ENCODE results near the gene CDH9. TPM values are rescaled to one million over a fixed set of nuclear protein-coding genes. Genes with fewer than 3 reads are reported as not detected.

Gene CDH9
- total RNA-seq, 4 donors from 2014 or later = 0.35 TPM; not detected in 3

DNA sequence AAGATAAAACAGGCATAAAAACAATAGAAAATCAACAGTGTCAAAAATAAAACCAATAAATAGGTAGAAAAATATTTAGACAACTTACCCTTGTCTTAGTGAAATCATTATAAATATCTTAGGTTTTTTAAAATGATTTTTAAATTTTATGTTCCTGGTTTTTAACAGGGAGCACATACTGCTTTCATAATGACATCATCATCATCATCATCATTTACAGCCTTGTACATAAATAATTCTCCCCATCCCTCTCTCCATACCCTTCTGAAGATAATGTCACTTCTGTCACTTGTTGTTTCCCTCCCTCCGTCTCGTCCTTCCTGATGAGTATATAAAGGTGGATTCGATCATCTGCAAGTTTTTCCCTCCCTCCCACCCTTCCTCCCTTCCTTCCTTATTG is 56.6 kb downstream of the CDH9 start:
- no peak overlapping the region for H3K4me3 ChIP-seq
- TF ChIP-seq, protein P1, sequence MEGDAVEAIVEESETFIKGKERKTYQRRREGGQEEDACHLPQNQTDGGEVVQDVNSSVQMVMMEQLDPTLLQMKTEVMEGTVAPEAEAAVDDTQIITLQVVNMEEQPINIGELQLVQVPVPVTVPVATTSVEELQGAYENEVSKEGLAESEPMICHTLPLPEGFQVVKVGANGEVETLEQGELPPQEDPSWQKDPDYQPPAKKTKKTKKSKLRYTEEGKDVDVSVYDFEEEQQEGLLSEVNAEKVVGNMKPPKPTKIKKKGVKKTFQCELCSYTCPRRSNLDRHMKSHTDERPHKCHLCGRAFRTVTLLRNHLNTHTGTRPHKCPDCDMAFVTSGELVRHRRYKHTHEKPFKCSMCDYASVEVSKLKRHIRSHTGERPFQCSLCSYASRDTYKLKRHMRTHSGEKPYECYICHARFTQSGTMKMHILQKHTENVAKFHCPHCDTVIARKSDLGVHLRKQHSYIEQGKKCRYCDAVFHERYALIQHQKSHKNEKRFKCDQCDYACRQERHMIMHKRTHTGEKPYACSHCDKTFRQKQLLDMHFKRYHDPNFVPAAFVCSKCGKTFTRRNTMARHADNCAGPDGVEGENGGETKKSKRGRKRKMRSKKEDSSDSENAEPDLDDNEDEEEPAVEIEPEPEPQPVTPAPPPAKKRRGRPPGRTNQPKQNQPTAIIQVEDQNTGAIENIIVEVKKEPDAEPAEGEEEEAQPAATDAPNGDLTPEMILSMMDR (IDR thresholded peaks at IDR 0.05) = no peak
- no peak for TF ChIP-seq POLR2A (IDR thresholded peaks at IDR 0.05)
- no peaks in the 10 kb centered on the region for H3K9me3 ChIP-seq
- no peaks in the 10 kb centered on the region for H3K36me3 ChIP-seq
- intact Hi-C loops (cut with DNase I; ENCODE audit: low total_unique reads) = no loop called here
- no peaks in the 10 kb centered on the region for H3K27me3 ChIP-seq
- no peaks in the 10 kb centered on the region for H3K4me1 ChIP-seq
- H3K27ac ChIP-seq = no peak overlapping the region
- no peak for DNase-seq

DNA sequence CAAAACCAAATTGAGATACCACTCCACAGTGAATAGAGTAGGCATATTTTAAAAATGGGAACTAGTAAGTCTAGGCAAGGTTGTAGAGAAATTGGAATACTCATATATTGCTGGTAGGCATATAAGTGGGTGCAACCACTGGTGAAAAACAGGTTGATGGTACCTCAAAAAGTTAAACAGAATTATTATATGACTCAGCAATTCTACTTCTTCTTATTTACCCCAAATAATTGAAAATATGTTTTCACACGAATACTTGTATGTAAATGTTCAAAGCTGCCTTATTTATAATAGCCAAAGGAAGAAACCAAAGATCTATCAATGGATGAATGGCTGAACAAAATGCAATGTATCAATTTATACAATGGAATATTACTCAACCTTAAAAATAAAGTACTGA is 79.1 kb downstream of the CDH9 start:
- Histone ChIP-seq H3K9me3 (no peaks in the 10 kb centered on the region), H3K36me3 (no peaks in the 10 kb centered on the region), H3K4me1 (no peaks in the 10 kb centered on the region), H3K27ac (no peak overlapping the region), H3K4me3 (no peak overlapping the region), H3K27me3 (no peaks in the 10 kb centered on the region)
- DNase-seq = no peak
- TF ChIP-seq POLR2A (IDR thresholded peaks at IDR 0.05) = no peak
- TF ChIP-seq, protein P1 (IDR thresholded peaks at IDR 0.05) = no peak
- intact Hi-C loops (cut with DNase I; ENCODE audit: low total_unique reads) = no loop called here

DNA sequence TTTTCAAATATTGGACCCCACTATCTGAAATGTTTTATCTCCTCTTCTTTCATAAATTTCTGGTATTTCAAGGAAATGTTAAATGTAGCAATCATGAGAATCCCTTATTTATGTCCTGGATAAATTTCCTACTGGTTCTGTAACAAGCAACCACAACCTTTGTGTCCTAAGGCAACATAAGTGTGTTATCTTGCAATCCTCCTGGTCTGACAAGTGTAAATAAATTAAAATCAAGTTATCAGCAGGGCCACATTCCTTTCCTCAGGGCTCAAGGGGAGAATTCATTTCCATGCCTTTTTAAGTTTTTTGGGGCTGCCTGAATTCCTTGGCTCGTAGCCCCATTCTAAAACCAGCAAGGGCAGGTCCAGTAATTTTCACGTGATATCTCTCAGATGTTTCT is 83.2 kb downstream of the CDH9 start:
- Histone ChIP-seq H3K4me3 (no peak overlapping the region), H3K4me1 (no peaks in the 10 kb centered on the region), H3K36me3 (no peaks in the 10 kb centered on the region), H3K9me3 (no peaks in the 10 kb centered on the region), H3K27me3 (no peaks in the 10 kb centered on the region), H3K27ac (no peak overlapping the region)
- DNase-seq = no peak
- TF ChIP-seq POLR2A (IDR thresholded peaks at IDR 0.05) = no peak
- TF ChIP-seq, protein P1 (IDR thresholded peaks at IDR 0.05) = no peak
- intact Hi-C loops (cut with DNase I; ENCODE audit: low total_unique reads) = no loop called here

DNA sequence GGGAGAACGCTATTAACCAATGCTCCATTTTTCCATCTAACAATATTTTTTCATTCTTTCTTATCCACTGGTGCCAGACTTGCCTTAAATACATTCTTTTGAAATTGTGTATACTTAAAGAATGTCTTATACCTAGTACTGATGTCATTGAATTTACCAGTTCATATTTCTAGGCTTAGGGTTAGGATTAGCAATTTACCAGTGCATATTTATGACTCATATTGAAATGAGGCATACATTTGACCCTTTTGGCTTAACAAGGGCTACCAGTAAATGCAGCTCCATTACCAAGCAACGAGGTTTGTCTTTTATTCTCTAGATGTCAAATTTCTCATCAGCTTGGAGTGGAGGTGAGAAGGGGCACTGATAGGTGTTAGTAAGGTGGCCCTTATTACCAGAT is 89.5 kb downstream of the CDH9 start:
- H3K4me1 ChIP-seq = no peaks in the 10 kb centered on the region
- H3K27me3 ChIP-seq = no peaks in the 10 kb centered on the region
- intact Hi-C loops (cut with DNase I; ENCODE audit: low total_unique reads) = no loop called here
- H3K36me3 ChIP-seq = no peaks in the 10 kb centered on the region
- H3K27ac ChIP-seq = no peak overlapping the region
- no peaks in the 10 kb centered on the region for H3K9me3 ChIP-seq
- TF ChIP-seq POLR2A (IDR thresholded peaks at IDR 0.05) = no peak
- TF ChIP-seq, protein P1 (IDR thresholded peaks at IDR 0.05) = no peak
- no peak overlapping the region for H3K4me3 ChIP-seq
- DNase-seq = no peak

DNA sequence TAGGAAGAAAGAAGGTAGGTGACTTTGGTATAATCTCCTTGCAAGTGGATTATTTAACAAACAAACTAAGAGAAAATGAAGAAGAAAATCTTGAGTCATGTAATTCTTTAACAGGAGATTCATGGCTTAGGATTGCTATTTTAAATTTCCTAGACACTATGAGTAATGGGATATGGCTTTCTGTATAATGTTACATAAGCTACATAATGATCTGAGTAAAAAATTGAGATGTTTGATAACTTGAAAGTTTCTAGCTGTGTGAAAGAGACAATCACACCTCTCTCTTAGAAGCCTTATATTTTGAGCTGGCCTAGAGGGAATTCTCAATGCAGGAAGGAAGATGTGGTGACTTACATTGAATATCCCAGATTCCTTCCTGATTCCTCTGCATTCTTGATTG is 92.5 kb downstream of the CDH9 start:
- no peak for DNase-seq
- Histone ChIP-seq H3K4me3 (no peak overlapping the region), H3K4me1 (no peaks in the 10 kb centered on the region), H3K9me3 (no peaks in the 10 kb centered on the region), H3K36me3 (no peaks in the 10 kb centered on the region), H3K27me3 (no peaks in the 10 kb centered on the region), H3K27ac (no peak overlapping the region)
- no peak for TF ChIP-seq POLR2A (IDR thresholded peaks at IDR 0.05)
- TF ChIP-seq, protein P1 (IDR thresholded peaks at IDR 0.05) = no peak
- intact Hi-C loops (cut with DNase I; ENCODE audit: low total_unique reads) = no loop called here

Measured in uterus (tissue), 4 donors.